GM19328 (cell line): ENCODE measurements around the gene TNRC18.

ENCODE experiments used
- ATAC-seq: cut with Tn5 transposase; IDR thresholded peaks from one replicate; pipeline ENCODE4 v1.9.1; 2021; ENCODE audit warnings: mild to moderate bottlenecking, moderate library complexity; ENCODE audit not compliant: unreplicated experiment

TNRC18 gene

DNA sequence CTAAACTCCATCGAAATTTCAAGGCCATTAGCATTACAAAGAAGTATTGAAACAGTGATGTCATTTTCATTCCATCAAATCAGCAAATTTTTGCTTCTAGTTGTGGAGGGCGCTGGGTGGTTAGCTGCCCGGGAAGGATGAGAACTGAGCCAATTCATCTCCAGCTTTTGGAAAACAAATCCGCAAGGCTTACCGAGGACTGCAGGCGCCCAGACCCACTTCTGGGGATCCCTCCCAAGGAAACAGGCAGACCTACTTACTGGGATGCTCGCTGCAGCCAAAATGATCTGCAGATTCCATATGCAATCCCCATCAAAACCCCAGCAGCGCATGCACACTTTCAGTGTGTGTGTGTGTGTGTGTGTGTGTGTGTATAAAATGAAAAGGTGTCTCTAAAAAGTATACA is 19.2 kb downstream of the TNRC18 start:
- ATAC-seq, result no peak

DNA sequence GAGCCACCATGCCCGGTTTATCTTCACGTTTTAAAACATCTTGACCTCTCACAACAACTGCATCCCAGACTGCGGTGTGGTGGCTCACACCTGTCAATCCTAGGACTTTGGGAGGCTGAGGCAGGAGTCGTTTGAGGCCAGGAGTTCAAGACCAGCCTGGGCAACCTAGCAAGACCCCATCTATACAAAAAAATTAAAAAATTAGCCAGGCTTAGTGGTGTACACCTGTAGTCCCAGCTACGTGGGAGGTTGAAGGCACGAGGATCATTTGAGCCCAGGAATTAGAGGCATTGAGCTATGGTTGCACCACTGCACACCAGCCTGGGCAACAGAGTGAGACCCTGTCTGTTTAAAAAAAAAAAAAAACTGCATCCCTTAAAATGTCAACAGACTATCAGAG is 20.2 kb downstream of the TNRC18 start:
- ATAC-seq, result no peak

DNA sequence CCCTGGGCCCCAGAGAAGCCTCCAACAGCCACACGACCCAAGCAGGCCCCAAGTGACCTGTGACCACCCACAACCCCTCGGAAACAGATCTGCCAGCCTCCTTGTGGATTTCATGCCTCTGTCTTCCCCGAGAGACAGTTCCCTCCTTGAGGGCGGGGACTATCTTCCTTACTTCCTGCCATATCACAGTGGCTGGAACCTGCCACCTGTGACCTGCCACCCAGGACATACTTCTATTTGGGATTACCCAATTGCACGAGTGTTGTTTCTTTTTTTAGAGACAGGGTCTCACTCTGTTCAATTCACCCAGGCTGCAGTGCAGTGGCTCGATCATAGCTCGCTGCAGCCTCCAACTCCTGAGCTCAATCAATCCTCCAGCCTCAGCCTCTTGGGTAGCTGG is 25.9 kb downstream of the TNRC18 start:
- ATAC-seq, result no peak

DNA sequence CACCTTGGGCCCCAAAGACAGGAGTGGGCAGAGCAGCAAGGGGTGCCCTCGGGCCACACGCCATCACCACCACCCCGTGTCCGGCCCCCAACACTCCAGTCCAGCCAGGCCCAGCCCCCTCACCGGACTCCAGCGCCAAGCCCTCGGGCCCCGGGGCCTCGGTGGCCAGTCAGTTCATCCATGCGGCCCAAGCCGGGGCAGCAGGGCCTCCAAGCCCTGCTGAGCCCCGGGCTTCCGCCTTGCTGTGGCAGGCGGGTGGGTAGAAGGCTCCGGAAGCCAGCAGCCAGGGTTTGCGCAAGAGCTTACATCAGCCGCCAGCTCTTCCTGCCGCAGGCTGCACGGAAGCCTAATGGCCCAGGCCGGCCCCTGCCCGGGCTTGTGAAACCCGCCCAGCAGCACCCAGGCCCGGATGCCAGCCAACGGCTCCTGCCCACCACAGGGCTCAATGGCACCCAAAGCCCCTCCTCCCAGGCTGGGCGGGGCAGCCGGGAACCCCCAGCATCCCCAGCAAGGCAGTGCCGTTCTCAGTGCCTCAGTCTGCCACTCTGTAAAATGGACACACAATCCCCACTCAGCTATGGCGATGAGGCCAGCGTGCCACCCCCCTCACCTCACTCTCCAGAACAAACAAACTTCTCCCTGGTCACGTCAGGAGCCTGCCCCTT is 26.5 kb downstream of the TNRC18 start:
- peak; percentile 77 for ATAC-seq

DNA sequence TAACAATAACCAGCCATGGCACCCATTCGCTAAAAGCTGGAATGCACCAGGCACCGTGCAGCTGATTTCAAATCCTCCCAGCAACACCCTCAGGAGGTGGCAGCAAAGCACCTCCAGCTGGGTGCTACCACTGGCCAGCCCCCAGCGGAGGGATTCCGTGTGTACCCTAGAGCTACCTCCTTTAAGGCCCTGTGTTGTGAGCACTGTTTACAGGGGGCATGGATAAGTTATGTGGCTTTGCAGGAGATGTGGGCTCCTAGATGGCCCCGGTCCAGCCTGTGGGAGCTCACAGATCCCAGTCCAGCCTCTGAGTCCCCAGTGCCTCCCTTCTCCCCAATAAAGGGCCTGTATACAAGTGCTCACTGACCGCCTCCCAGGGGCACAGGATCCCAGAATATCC is 27.1 kb downstream of the TNRC18 start:
- ATAC-seq, result peak; percentile 42

DNA sequence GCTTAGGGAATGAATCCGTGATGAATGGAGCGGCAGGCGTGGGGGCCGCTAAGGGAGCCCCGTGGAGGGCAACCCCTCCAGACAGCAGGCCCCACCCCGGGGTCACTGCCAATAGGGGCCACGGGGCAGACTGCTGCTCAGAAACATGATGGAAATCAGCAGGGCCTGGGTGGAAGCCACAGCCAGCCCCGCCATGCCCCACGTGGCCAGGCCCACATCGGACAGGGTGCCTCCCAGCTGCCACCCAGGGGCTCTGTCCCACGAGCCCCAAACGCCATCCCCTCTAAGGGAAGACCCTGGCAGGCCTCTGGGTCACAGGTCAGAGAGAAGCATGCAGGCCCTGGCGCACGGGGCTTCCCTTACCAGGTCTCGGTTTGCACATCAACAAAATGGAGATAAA is 28.4 kb downstream of the TNRC18 start:
- no peak for ATAC-seq

DNA sequence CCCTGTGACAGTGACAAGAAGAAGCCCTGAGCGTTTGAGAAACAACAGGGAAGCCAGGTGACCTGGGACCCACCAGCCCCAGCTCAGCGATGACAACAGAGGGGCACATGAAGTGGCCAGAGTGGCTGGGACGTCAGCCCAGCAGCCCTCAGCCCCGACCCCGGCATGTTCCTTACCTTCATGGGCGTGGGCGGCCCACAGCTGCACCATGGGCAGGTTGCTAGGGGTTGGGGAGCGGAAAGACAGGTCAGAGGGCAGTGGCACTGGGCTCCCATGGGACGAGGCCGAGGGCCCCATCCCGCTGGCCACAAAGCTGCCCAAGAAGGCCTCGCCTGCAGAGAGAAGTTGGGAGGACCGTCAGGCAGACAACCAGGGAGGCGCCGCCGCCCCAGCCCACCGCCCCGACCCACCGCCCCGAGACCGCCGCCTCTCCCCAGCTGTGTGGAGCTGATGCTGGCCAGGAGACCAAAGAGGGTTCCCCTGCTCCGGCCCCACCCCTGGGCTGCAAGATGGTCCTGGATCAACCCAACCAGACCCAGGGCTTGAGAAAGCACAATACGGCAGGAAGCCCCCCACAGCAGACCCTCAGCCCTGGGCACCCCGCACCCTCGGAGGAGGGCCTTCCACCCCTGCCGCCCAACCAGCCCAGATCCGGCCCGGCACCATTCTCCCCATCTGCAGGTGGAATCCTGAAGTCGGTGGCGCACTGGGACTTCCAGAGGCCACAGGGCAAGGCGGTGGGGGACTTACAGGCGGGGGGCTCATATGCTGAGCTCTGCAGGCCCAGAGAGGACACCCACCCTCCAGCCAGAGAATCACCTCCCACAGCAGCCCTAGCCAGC is 29.1 kb downstream of the TNRC18 start:
- no peak for ATAC-seq

DNA sequence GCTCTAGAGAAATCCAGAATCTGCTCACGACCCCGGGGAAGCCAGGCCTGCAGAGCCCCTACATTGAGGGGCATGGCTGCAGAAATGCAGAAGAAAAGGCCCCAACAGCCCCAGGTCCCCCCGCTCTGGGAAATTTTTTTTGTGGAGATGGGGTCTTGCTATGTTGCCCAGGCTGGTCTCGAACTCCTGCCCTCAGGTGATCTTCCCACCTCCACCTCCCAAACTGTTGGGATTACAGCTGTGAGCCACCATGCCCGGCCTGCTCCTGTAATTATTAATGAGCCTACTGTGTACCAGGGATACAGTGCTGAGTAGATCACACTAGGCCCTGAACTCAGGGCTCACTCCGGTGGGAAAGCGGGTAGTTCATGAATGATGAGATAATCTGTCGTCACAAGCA is 29.9 kb downstream of the TNRC18 start:
- ATAC-seq, result no peak

DNA sequence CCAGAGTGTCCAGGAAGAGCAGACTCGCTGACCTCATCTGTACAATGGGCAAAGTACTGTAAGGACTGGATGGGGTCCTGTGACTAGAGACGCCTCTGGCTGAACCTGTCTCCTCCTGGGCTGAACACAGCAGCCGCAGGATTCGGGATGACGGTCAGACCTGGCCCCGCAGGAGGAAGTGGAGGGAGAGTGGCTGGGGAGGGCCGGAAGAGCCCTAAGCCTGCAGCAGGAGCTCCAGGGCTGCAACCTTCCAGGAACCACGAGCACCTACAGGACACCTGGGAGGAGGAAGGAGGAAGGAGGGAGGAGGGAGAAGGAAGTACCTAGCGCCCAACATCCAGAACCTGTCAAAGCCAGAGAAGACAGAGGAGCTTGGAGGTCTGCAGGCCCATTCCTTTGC is 30.3 kb downstream of the TNRC18 start:
- ATAC-seq, result no peak

DNA sequence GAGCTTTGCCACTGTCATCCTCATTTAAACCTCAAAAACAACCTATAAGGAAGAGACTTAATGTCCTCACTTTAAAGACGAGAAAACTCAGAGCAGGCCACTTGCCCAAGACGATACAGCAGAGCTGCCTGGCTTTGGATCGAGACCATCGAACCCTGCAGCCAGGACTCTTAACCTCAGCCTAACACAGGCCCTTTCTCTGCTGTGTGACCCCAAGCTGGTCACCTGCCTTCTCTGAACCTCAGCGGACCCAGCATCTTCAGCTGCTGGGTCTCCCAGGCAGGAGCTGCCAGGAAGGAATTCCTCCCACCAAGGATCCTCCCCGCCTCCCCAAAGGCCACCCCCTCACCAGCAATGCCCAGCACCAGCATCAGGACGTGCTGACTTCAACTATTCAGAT is 32.7 kb downstream of the TNRC18 start:
- no peak for ATAC-seq

DNA sequence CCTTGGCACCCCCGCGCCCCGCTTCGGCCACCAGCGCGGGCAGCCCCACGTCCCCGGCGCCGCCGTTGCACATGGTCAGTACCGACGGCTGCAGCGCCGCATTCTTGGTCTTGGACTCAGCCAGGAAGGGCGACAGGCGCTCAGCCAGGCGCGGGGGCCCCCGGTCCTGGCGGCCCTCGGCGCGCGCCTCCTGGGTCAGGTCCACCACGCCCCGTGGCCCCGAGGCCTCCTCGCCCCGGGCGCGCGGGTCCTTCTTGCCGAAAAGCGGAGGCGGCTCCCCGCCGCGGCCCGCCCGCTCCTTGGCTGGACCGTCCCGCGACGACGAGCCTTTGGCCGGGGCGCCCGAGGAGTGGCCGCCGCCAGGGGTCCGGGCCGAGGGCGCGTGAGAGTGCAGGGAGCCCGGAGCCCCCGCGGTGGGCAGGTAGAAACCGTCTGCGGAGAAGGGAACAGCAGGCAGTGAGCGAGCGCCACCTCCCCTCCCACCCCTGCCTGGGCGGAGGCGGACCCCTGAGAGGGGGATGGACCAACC is 34.7 kb downstream of the TNRC18 start:
- ATAC-seq, result no peak

DNA sequence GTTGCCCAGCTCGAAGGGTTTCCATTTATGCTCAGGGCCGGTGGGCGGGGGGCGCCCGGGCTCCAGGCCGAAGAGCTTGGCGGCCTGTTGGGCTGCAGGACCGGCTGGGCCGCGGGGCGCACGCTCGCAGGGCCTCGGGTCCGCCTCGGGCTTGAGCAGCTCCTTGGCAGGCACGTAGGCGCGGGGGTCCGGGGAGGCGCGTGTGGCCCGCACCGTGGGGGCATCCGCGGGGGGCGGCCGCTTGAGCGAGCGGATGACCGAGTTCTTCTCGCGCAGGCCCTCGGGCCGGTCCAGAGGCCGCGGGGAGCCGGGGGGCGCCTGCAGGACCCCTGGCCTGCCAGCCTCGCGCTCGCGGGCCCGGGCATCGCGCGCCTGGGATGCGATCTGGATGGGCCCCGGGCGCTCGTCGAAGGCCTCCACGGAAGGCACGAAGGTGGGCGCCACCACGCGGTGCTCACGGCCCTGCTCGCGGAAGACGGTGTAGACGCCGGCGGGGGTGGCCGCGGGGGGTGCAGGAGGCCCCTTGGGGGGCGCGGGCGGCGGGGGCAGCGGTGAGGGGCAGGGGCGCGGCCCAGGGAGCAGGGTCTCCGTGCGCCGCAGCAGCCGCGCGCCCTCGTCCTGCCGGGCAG is 35.2 kb downstream of the TNRC18 start:
- ATAC-seq, result no peak

DNA sequence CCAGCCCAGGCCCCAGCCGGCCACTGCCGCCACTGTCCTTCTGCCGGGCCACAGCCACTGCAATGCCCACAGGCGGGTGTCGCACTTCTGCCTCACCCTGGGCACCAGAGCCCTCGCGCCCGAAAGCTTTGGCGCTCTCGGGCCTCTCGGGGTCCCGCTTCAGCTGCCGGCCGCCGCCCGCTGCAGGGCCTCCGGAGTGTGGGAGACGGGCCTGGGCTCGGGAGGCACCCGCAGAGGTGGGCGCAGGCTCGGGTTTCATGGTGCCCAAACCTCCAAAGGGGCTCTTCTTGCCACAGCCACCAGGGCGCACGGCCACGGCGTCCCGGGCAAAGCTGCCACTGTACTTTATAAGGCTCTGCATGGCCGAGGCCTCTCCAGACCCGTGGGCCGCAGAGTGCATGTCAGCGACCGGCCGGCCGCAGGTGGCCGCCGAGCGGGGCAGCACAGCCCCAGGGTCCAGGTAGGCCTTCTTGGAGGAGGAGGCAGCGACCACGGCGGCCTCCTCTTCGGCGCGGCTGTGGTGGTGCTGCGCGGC is 35.9 kb downstream of the TNRC18 start:
- ATAC-seq, result no peak

DNA sequence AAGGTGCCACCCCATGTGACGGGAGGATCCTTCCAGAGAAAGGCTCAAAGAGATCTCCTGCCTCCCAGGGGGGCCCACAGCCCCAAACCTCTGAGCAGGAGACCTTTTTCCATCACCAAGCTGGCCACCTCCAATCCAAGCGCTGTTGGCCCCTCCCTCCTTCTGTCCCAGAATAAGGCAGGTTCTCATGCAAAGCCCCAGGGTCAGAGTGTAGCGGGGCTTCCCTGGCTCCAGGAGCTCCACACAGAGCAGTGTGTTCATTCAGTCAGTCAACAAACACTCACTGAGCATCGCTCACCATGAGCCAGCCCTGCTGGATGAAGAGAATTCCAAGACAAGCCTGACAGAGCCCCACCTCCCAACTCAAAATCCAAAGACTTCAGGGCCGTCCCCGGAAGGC is 39.0 kb downstream of the TNRC18 start:
- no peak for ATAC-seq

DNA sequence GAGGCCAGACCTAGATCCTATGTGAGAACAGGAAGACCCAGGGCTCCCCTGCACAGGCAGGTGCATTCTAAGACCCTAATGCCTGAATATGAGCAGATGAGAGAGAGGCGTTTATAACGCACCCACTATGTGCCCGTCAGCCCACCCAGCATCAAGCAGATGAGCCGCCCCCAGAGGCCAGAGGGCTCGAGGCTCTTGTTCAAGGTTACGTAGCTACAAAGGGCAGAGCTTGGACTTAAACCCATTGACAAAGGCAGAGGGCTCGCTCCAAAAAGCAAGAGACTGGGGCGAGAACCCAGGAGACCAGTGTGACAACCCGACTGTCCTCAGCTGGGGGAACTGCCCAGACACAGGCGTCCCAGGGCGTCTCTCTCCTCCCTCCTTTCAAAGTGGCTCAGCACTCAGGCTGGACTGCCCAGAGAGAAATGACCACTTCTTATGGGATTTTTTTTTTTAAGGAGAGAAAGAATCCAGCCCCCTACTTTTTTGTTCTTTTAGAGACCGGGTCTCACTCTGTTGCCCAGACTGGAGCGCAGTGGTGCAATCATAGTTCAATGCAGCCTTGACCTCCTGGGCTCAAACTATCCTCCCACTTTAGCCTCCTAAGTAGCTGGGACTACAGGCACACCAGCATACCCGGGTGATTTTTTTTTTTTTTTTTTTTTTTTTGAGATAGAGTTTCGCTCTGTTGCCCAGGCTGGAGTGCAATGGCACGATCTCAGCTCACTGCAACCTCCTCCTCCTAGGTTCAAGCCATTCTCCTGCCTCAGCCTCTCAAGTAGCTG is 40.1 kb downstream of the TNRC18 start:
- ATAC-seq, result no peak

DNA sequence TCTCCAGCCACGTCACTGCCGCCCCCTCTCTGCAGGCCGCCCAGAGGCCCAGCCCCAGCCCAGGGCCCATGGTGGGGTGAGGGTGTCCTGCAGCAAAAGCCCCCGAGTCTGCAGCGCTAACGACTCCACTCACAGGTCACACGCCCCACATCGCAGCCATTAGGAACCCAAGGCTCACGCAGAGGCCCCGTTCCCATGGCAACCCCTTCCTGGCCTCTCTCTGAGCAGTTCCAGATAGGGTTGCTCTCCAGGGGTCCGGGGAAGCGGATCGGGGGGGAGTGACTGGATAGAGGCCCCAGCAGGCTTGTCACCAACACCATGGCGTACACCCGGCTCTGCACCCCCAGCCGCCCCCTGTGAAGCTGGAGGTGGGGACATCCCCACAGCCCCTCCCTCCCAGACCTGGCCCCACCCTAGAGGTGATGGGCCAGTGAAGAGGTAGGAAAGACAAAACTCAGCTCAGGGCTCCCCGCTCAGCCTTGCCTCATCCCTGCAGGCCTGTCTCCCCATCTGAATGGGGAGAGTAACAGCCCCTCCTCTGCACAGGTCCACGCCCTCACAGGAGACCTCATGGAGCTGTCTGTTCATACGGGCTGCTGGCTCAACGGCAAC is 41.2 kb downstream of the TNRC18 start:
- ATAC-seq, result no peak

DNA sequence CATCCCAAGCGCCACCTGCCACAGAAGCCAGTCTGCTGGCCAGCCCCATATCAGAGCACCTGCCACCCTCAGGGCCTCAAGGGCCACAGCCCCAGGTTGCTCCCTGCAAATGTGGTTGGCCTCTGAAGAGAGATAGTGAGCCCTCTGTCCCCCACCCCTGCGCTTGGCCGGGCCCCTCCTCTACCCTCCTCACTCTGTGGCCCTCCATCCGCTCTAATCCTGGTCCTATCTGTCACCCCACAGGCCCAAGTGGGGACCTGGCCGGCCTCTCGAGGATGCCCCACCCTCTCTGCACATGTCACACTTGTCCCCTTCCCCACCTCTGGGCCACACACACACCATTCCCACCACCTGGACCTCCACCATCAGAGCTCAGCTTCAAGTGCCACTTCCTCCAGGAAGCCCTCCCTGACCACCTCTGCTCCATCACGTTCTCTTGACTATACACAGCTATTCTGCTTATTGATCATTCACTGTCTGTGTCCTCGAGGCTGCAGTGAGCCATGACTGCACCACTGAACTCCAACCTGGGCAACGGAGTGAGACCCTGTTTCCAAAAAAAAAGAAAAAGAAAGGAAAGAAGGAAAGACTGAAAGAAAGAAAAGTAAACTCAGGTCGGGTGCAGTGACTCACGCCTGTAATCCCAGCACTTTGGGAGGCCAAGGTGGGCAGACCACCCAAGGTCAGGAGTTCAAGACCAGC is 42.4 kb downstream of the TNRC18 start:
- ATAC-seq, result no peak

DNA sequence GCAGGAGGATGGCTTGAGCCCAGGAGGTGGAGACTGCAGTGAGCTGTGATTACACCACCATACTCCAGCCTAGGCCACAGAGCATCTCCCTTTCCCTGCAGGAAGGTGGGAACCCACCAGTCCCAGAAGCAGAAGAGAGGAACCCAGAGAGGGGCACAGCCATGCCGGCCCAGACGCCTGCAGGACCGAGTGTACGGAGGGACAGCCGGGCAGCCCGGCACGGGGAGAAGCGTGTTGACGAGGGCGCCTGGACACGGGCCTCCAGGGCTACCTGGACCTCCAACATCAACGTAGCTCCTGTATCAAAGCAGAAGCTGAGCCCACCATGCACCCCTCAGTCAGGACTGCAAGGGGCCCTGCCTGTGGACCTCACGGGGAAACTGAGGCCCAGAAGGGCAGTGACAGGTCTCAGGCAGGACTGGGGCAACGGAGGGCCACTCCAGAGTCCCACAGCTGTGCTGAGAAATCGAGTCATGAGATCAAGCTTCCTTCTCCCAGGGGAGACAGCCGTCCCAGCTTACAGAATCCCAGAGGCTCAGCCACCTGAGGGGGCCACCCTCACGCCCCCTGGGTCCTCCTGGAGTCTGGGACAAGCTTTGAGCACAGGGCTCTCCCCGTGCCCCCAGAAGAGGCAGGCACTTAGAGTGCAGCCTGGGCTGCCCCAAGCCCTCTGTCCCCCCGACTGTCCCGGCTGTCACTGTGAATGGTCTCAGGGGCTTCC is 43.1 kb downstream of the TNRC18 start:
- ATAC-seq, result no peak

DNA sequence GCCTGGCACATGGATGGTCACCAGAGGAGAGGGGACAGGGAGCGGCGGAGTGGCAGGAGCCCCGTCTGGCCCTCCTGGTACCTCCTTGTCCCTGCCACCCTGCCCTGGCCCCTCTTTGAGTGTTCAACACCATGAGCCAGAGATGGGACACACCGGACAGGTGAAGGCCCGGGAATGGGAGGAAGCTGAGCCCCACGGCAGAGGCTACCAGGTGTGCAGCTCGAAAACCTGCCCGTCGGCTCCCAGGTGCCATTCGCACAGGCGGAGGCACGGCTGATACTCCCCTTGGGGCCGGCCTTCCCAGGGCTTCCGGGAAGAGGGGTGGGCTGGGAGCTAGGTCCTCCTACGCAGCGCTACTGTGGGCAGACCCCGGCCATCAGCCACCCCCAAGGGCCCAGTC is 44.1 kb downstream of the TNRC18 start:
- no peak for ATAC-seq
